Activated T-cell treated with anti-CD3 and anti-CD28 coated beads, Interleukin-2, amount 50 U/mL, for 24 hours (primary cell): ENCODE data around the gene SLC25A53.

ENCODE experiments used
- DNase-seq: peaks from one replicate; pipeline ENCODE4 v3.0.0-alpha.2; 2020
- H3K27ac Mint-ChIP-seq: 2 replicates; pipeline ENCODE4 v1.8.0; 2020; ENCODE audit warnings: mild to moderate bottlenecking, mixed read lengths
- H3K27me3 Mint-ChIP-seq: 2 replicates; pipeline ENCODE4 v1.8.0; 2020; ENCODE audit warnings: mixed read lengths
- H3K36me3 Mint-ChIP-seq: 2 replicates; pipeline ENCODE4 v1.8.0; 2020; ENCODE audit warnings: low read depth, mixed read lengths
- H3K4me1 Mint-ChIP-seq: 2 replicates; pipeline ENCODE4 v1.8.0; 2020; ENCODE audit warnings: low read depth, mixed read lengths
- H3K4me3 Mint-ChIP-seq: 2 replicates; pipeline ENCODE4 v1.8.0; 2020; ENCODE audit warnings: mild to moderate bottlenecking, moderate library complexity, mixed read lengths
- H3K9me3 Mint-ChIP-seq: 2 replicates; pipeline ENCODE4 v1.8.0; 2020; ENCODE audit warnings: mixed read lengths

The SLC25A53 gene, protein sequence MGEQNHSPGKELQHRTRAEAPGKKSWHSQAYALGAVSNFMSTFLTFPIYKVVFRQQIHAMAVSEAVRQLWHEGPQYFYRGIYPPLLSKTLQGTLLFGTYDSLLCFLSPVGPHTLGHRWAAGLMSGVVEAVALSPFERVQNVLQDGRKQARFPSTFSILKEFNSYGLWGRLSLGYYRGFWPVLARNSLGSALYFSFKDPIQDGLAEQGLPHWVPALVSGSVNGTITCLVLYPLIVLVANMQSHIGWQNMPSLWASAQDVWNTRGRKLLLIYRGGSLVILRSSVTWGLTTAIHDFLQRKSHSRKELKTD

DNA sequence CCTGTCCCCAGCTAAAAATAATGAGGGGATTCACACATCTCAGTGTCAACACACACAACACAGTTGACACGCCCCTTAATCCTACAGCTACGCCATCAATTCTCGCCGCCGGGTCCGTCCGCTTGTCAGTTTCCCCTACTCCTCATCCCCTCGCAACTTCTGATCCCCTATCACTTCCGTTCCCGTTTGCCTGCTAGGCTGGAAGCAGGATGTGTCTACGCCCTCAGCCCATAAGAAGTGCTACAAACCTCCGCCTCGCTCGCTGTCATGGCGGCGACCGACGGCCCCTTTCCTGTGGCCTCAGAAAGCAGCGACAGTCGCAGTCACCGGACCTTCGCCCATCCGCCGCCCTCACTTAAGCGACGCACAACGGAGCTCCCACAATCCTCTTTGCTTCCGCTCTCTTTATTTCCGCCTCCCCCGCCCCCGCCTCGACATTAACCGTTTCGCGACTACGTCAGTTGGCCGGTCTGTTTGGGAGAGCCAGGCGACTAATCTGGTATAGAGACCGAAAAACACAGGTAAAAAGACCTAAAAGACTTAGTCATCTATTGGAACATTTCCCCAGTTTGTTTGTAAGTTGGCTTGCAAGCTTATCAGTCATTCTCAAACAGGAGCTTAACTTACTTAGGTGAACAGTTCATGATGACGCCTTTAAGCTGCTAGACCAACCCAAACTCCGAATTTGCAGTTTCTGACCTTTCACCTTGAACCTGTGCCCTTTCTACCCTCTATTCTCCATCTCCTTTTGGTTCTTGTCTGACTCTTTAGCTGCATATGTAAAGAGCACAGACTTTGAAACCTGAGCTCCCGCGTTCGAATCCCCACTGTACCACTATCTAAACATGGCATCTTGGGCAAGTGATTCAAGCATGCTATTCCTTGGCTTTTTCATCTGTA lies at the start of gene SLC25A53:
TSS of gene SLC25A53 (minus strand) at position 380 of the 900 bp plus-strand sequence. CDS start 51,752 bp downstream, outside the sequence.
- peak within 1 kb of the TSS; percentile 85 for H3K4me3 Mint-ChIP-seq
- peak; percentile 82 for DNase-seq
- H3K27ac Mint-ChIP-seq: peak within 1 kb of the TSS; percentile 98
- H3K4me1 Mint-ChIP-seq: peaks cover 10% of the 10 kb centered on the region
- no peaks in the 10 kb centered on the region for H3K9me3 Mint-ChIP-seq
- H3K36me3 Mint-ChIP-seq: peaks cover 10% of the 10 kb centered on the region
- H3K27me3 Mint-ChIP-seq: peaks cover 17% of the 10 kb centered on the region

DNA sequence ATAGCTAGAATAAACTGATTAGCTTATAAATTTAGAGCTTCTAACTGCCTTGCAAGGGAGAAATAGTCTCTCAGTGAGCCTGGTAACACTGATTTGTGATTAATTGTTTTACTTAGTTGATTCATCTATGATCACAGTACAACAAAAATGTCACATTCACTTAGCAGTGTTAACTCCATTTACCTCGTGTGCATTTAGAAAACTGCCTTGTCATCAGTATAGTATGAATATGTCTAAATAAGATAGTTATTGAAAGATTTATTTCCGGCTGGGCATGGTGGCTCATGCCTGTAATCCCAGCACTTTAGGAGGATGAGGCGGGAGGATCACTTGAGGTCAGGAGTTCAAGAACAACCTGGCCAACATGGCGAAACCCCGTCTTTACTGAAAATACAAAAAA lies 48.7 kb upstream of the SLC25A53 start:
- Mint-ChIP-seq H3K27ac (no peak overlapping the region), H3K9me3 (no peaks in the 10 kb centered on the region), H3K36me3 (peaks cover 2% of the 10 kb centered on the region), H3K4me3 (no peak overlapping the region), H3K27me3 (peaks cover 22% of the 10 kb centered on the region), H3K4me1 (no peaks in the 10 kb centered on the region)
- no peak for DNase-seq

DNA sequence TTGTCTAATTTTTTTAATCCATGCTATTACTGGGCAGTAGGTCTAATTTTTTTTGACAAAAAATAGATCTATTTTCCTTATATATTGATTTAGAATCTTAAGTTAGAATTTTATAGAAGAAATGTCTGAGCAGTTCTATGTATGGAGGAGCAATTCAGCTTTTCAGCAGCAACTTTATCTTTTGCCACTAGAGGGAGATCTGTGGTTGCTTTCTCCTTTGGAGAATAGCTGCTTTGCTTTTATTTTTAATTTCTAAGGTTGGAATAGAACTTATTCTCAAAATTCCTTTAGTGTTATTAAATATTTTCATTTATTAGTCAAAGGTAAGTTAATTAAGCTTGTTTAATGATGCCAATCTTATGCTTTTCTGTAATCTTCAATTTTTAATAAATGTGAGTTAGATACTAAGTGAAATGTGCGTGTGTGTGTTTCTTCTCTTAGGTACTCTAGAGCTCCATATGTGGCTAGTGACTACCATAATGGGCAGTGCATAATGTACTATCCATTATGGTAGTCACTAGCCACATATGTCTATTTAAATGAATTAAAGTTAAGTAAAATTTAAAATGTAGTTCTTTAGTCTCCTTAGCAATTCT lies 38.8 kb upstream of the SLC25A53 start:
- Mint-ChIP-seq H3K27me3 (no peaks in the 10 kb centered on the region), H3K4me1 (peaks cover 5% of the 10 kb centered on the region), H3K4me3 (no peak overlapping the region), H3K27ac (no peak overlapping the region), H3K36me3 (peaks cover 21% of the 10 kb centered on the region), H3K9me3 (no peaks in the 10 kb centered on the region)
- no peak for DNase-seq

DNA sequence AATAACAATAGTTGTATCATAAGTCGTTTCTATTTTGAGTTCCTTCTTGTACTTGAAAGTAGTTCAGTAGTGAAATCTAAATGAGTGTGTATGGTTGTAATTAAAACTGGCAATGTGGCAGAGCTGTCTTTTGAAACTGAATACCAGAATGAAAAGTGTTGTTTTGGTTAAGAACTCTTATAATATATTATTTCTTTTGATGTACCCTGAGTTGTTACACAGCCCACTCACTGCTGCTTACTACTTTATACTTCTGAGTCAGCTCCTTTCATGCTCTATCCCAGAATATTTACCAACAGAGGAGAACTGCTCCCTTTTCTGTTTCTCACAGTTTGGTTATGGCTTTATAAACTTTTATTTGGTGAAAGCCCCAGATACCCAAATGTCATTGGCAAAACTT lies 38.2 kb upstream of the SLC25A53 start:
- Mint-ChIP-seq H3K4me3 (no peak overlapping the region), H3K9me3 (no peaks in the 10 kb centered on the region), H3K4me1 (peaks cover 5% of the 10 kb centered on the region), H3K27me3 (no peaks in the 10 kb centered on the region), H3K36me3 (peaks cover 27% of the 10 kb centered on the region), H3K27ac (no peak overlapping the region)
- no peak for DNase-seq

DNA sequence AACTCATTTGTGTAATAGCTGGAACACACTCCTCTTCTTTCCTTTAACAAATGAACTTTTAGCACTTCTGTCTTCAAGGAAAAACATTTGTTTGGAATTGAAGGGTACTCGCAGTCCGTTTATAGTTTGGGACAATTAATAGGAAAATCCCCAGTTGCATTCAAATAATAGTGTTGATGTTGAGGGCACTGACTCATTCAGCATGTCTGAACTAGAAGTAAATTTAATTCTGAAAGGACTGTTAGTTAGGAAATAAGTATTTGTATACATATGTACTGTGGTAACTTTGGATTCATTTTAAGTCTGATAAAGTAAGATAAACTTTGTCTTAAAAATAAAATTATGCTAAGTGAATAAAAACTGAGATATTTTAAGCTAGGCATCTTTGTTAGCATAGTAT lies 36.7 kb upstream of the SLC25A53 start:
- peaks cover 42% of the 10 kb centered on the region for H3K36me3 Mint-ChIP-seq
- peaks cover 5% of the 10 kb centered on the region for H3K4me1 Mint-ChIP-seq
- H3K9me3 Mint-ChIP-seq: no peaks in the 10 kb centered on the region
- peaks cover 7% of the 10 kb centered on the region for H3K27me3 Mint-ChIP-seq
- H3K27ac Mint-ChIP-seq: no peak overlapping the region
- no peak overlapping the region for H3K4me3 Mint-ChIP-seq
- no peak for DNase-seq

DNA sequence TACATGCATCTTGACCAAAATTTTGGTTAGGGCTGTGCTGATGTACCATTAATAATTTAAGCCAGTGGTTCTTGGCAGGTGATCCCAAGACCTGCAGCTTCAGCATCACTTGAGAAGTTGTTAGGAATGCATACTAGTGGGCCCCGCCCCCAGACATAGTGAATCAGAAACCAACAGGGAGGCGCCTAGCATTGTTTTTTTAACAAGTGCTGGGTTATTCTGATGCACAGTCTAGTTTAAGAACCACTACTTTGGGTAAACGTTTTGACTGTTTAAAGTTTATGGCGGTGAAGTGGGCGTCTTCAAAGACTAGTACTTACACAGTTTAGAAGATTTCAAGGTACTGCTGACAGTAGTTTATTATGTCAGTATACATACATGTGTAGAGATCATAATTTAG lies 33.0 kb upstream of the SLC25A53 start:
- Mint-ChIP-seq H3K9me3 (no peaks in the 10 kb centered on the region), H3K4me1 (peaks cover 3% of the 10 kb centered on the region), H3K27me3 (peaks cover 16% of the 10 kb centered on the region), H3K27ac (peak overlapping the region; percentile 14), H3K4me3 (no peak overlapping the region), H3K36me3 (peaks cover 53% of the 10 kb centered on the region)
- DNase-seq: no peak

DNA sequence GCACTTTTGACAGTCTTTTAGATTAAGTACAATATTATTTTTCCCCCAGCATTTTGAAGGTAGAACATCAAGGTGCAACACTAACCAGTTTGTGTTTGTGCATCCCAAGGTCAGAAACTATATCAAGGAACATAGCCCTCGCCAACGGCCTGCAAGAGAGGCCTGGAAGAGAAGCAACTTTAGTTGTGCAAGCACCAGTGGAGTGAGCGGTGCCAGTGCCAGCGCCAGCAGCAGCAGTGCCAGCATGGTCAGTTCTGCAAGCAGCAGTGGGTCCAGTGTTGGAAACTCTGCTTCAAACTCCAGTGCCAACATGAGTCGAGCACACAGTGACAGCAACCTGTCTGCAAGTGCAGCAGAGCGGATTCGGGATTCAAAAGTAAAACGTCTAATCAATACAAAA lies 31.1 kb upstream of the SLC25A53 start:
- Mint-ChIP-seq H3K27ac (no peak overlapping the region), H3K36me3 (peaks cover 50% of the 10 kb centered on the region), H3K4me1 (peaks cover 10% of the 10 kb centered on the region), H3K9me3 (no peaks in the 10 kb centered on the region), H3K4me3 (no peak overlapping the region), H3K27me3 (peaks cover 22% of the 10 kb centered on the region)
- no peak for DNase-seq

DNA sequence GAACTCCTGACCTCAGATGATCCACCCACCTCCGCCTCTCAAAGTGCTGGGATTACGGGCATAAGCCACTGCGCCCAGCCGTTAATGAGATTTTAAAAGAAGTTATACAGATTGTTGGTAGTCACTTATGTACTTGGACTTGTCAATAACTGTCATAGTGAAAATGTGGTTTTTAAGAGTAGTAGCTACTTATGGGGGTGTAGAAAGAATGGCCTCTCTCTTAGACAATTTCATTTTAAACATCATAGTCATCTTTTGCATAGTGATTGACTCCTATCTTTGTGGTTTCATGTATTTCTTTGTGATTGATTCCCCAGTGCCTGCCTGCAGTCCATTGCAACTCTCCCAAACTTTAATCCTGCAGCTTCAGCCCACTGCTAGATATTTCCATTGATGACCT lies 26.9 kb upstream of the SLC25A53 start:
- H3K4me1 Mint-ChIP-seq: peaks cover 27% of the 10 kb centered on the region

DNA sequence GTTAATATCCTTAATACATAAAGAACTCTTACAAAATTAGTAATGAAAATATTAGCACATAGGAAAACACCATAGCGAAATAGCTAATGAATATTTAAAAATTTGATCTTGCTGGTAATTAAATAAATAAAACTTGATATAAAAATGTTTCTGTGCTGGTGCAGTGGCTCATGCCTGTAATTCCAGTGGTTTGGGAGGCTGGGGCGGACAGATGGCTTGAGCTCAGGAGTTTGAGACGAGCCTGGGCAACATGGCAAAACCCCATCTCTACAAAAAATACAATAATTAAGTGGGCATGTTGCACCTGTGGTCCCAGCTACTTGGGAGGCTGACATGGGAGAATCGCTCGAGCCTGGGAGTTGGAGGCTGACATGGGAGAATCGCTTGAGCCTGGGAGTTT lies 17.0 kb upstream of the SLC25A53 start:
- Mint-ChIP-seq H3K4me1 (peaks cover 25% of the 10 kb centered on the region), H3K27ac (no peak overlapping the region), H3K9me3 (no peaks in the 10 kb centered on the region), H3K36me3 (peaks cover 43% of the 10 kb centered on the region), H3K4me3 (no peak overlapping the region), H3K27me3 (peaks cover 16% of the 10 kb centered on the region)
- DNase-seq: no peak

More for the DNA sequence above, 26.9 kb upstream of the SLC25A53 start:
- no peak overlapping the region for H3K27ac Mint-ChIP-seq
- peaks cover 27% of the 10 kb centered on the region for H3K27me3 Mint-ChIP-seq
- peaks cover 32% of the 10 kb centered on the region for H3K36me3 Mint-ChIP-seq
- no peak for DNase-seq
- H3K4me3 Mint-ChIP-seq: no peak overlapping the region
- H3K9me3 Mint-ChIP-seq: no peaks in the 10 kb centered on the region

DNA sequence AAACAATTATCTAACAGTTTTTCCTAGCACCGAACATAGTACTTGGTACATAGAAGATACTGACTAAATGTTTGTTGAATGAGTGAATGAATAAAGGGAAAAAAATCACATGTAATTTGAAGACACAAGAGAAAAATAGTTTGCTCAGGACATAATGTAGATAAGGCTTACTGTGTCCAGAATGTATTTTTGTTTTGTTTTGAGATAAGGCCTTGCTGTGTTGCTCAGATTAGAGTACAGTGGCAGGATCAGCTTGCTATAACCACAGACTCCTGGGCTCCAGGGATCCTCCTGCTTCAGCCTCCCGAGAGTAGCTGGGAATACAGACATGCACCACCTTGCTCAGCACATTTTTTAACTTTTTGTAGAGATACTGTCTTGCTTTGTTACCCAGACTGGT lies 16.0 kb upstream of the SLC25A53 start:
- H3K36me3 Mint-ChIP-seq: peaks cover 38% of the 10 kb centered on the region

DNA sequence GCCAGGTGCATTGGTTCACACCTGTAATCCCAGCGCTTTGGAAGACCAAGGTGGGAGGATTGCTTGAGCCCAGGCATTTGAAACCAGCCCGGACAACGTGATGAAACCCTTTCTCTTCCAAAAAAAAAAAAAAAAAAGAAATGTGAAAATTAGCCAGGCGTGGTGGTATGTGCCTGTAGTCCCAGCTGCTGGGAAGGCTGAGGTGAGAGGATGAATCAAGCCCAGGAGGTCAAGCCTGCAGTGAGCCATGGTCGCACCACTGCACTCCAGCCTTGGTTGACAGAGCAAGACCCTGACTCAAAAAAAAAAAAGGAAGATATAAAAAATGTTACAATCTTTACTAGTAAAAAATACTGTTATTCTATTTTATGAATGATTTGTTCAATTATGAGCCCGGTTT lies 15.3 kb upstream of the SLC25A53 start:
- peaks cover 34% of the 10 kb centered on the region for H3K4me1 Mint-ChIP-seq
- peaks cover 32% of the 10 kb centered on the region for H3K36me3 Mint-ChIP-seq
- no peaks in the 10 kb centered on the region for H3K9me3 Mint-ChIP-seq
- H3K27ac Mint-ChIP-seq: no peak overlapping the region
- DNase-seq: no peak
- H3K27me3 Mint-ChIP-seq: peaks cover 15% of the 10 kb centered on the region
- no peak overlapping the region for H3K4me3 Mint-ChIP-seq

More for the DNA sequence above, 16.0 kb upstream of the SLC25A53 start:
- Mint-ChIP-seq H3K4me1 (peaks cover 34% of the 10 kb centered on the region), H3K27ac (no peak overlapping the region), H3K9me3 (no peaks in the 10 kb centered on the region), H3K4me3 (no peak overlapping the region), H3K27me3 (peaks cover 15% of the 10 kb centered on the region)
- no peak for DNase-seq

DNA sequence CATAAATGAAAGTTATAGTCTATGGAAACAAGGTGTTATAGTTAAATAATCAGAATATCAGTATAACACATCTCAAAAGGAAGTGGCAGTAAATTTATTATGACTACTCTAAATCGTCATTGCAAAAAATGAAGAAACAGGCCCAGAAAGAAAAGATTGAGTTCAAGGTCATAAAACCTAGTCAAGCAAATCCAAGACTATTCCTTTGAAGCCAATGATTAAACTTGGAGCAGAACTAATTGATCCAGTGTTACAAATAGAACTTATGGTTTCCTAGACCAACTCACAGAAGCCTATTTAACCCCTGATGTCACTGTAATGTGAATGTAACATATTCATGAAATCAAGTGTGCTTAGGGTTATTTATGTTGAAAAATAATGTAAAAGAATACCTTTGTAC lies 11.3 kb upstream of the SLC25A53 start:
- peaks cover 38% of the 10 kb centered on the region for H3K4me1 Mint-ChIP-seq
- peaks cover 20% of the 10 kb centered on the region for H3K36me3 Mint-ChIP-seq
- DNase-seq: no peak
- H3K9me3 Mint-ChIP-seq: no peaks in the 10 kb centered on the region
- H3K4me3 Mint-ChIP-seq: peak overlapping the region; percentile 74
- H3K27ac Mint-ChIP-seq: no peak overlapping the region
- H3K27me3 Mint-ChIP-seq: peaks cover 28% of the 10 kb centered on the region

DNA sequence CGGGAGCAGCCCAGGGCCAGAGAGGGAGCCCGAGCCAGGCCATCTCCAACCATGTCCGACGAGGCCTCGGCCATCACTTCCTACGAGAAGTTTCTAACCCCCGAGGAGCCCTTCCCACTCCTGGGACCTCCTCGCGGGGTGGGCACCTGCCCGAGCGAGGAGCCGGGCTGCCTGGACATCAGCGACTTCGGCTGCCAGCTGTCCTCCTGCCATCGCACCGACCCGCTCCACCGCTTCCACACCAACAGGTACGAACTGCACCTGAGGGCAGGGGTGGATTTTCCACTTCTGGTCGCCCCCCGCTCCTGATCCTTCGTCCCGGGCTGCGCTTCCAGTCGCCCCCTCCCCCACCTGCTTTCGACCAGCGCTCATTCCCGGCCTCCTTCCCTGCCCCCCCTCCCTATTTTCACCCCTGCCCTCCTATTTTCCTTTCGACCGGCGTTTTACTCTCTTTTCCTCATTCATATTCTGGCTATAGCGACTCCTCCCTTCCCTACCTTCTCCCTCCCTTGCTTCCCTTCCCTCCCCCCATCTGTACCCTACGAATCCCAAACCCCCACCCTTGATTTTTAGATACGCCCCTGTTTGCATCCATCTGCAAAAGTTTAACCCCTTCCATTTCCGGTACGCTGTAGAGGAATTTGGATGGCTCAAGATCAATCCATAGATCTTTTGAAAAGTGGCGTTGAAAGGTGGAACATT lies 10.1 kb upstream of the SLC25A53 start:
- H3K4me3 Mint-ChIP-seq: peak overlapping the region; percentile 74
- H3K9me3 Mint-ChIP-seq: no peaks in the 10 kb centered on the region
- H3K27me3 Mint-ChIP-seq: peaks cover 31% of the 10 kb centered on the region
- peaks cover 14% of the 10 kb centered on the region for H3K36me3 Mint-ChIP-seq
- peak overlapping the region; percentile 26 for H3K27ac Mint-ChIP-seq
- H3K4me1 Mint-ChIP-seq: peaks cover 36% of the 10 kb centered on the region
- DNase-seq: no peak
